ENCODE measurements around the gene MIA. TPM values are rescaled to one million over a fixed set of nuclear protein-coding genes. Genes with fewer than 3 reads are reported as not detected.
"Not testable (repeated sequence)": the region's sequence is repeated elsewhere in the genome, so short reads cannot be mapped to it uniquely, and the experiment has no call there.

MIA gene
- total and polyA plus RNA-seq, 2 donors, result 2.9 to 11.8 TPM

GRCh38 chr19:40819479-40820234 is 44.3 kb downstream of the MIA start:
- H3K36me3 ChIP-seq (ENCODE audit: insufficient read depth), result not testable (repeated sequence)

GRCh38 chr19:40822161-40822560 is 46.8 kb downstream of the MIA start:
- DNase-seq (ENCODE audit: extremely low spot score), result no peak
- Histone ChIP-seq H3K4me1 (ENCODE audit: insufficient read depth) (peaks cover 2% of the 10 kb centered on the region), H3K4me3 (ENCODE audit: low read depth, low read length) (no peak overlapping the region), H3K36me3 (ENCODE audit: insufficient read depth) (no peaks in the 10 kb centered on the region), H3K27ac (ENCODE audit: low read depth) (no peak overlapping the region)
- WGBS, result 86% methylated on average over 22 of the region's 22 CpGs

More at GRCh38 chr19:40819479-40820234, 44.3 kb downstream of the MIA start:
- 51% methylated on average over 6 of the region's 6 CpGs for WGBS
- H3K4me1 ChIP-seq (ENCODE audit: insufficient read depth); H3K4me3 ChIP-seq (ENCODE audit: low read depth, low read length); DNase-seq (ENCODE audit: extremely low spot score): not testable (repeated sequence)
- H3K27ac ChIP-seq (ENCODE audit: low read depth), result peak overlapping the region; percentile 50

DNA sequence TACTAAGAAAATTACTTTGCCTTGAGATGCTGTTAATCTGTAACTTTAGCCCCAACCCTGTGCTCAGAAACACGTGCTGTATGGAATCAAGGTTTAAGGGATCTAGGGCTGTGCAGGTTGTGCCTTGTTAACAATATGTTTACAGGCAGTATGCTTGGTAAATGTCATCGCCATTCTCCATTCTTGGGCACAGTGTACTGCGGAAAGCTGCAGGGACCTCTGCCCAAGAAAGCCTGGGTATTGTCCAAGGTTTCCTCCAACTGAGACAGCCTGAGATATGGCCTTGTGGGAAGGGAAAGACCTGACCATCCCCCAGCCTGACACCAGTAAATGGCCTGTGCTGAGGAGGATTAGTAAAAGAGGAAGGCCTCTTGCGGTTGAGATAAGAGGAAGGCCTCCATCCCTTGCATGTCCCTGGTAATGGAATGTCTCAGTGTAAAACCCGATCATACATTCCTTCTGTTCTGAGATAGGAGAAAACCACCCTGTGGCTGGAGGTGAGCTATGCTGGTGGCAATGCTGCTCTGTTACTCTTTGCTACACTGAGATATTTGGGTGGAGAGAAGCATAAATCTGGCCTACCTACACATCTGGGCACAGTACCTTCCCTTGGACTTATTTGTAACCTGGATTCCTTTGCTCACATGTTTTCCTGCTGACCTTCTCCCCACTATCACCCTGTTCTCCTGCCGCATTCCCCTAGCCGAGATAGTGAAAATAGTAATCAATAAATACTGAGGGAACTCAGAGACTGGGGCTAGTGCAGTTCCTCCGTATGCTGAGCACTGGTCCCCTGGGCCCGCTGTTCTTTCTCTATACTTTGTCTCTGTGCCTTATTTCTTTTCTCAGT is 47.6 kb downstream of the MIA start:
- not testable (repeated sequence) for H3K27ac ChIP-seq (ENCODE audit: low read depth); DNase-seq (ENCODE audit: extremely low spot score)
- WGBS, result 49% methylated on average over 9 of the region's 9 CpGs

DNA sequence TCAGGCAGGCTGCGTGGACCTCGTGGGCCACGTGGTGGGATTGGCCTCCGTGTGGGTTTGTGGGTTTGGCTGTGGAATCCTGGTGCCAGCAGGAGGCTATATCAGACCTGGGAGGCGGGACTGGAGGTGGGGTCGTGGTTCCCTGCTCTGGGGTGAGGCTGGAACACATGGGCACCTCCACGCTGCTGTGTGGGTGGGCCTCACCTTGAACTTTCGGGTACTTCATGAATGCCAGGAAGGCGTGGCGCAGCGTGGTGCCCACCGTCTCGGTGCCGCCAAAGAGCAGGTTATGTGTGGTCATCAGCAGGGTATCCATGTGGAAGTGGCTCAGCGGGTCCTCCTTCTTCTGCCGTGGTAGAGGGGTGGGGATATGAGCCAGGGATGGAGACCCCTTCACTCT is 49.6 kb downstream of the MIA start:
- not testable (repeated sequence) for H3K27ac ChIP-seq (ENCODE audit: low read depth); H3K4me1 ChIP-seq (ENCODE audit: insufficient read depth); H3K4me3 ChIP-seq (ENCODE audit: low read depth, low read length); DNase-seq (ENCODE audit: extremely low spot score); H3K36me3 ChIP-seq (ENCODE audit: insufficient read depth)
- WGBS, result 94% methylated on average over 16 of the region's 16 CpGs

More for the DNA sequence above, 47.6 kb downstream of the MIA start:
- H3K4me1 ChIP-seq (ENCODE audit: insufficient read depth); H3K36me3 ChIP-seq (ENCODE audit: insufficient read depth); H3K4me3 ChIP-seq (ENCODE audit: low read depth, low read length): not testable (repeated sequence)

- not testable (repeated sequence) for H3K36me3 ChIP-seq (ENCODE audit: insufficient read depth); H3K4me3 ChIP-seq (ENCODE audit: low read depth, low read length); H3K4me1 ChIP-seq (ENCODE audit: insufficient read depth); H3K27ac ChIP-seq (ENCODE audit: low read depth); DNase-seq (ENCODE audit: extremely low spot score)
- 84% methylated on average over 6 of the region's 6 CpGs for WGBS
Measured at GRCh38 chr19:40825460-40826095, 50.3 kb downstream of the MIA start.

DNA sequence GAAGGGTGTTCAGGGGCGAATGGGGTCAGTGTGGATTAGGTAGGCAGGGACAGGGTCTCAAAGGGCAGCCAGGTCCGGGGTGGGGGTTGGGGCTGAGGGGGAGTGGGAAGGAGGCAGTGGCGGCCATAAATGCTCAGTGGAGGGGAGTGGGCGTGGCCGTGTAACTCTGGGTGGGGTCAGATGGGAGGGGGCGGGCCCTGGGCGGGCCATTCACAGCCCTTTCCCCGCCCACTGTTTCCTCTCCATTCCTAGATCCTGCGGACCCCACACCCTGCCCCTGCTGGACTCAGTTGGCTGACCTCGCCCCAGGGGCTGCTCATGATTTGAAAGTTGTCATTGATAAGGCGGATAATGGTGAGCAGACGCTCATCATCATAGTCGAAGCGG is 51.0 kb downstream of the MIA start:
- 80% methylated on average over 9 of the region's 14 CpGs for WGBS
- H3K27ac ChIP-seq (ENCODE audit: low read depth); H3K4me1 ChIP-seq (ENCODE audit: insufficient read depth); H3K4me3 ChIP-seq (ENCODE audit: low read depth, low read length); DNase-seq (ENCODE audit: extremely low spot score); H3K36me3 ChIP-seq (ENCODE audit: insufficient read depth): not testable (repeated sequence)

DNA sequence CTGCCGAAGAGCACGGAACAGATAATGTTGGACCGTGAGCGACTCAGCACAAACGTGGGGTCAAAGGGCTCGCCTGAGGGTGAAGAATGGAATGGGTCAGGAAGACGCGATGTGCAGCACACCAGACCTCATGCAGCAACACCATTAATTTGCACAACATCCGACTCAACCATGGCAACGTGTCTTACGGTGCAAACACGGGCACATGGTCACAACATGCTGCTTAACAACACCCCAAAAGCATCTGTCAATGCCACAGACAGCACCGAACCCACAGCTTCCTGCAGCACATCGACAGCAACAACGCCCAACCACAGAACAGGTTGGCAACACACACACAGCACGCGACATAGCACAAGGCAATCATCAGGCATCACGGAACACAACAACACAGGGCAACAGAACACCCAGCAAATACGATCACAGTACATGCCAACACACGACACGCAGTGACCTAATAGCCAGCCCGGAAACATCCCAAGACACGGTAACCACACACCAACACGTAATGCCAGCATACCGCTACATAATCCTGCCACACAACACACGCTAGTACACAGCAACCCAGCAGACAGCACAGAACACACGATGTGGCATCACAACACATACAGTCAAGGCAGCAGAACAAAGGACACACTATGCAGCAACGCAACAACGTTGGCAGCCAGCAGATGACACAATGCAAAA is 51.5 kb downstream of the MIA start:
- not testable (repeated sequence) for DNase-seq (ENCODE audit: extremely low spot score); H3K4me1 ChIP-seq (ENCODE audit: insufficient read depth); H3K36me3 ChIP-seq (ENCODE audit: insufficient read depth); H3K4me3 ChIP-seq (ENCODE audit: low read depth, low read length); H3K27ac ChIP-seq (ENCODE audit: low read depth)
- WGBS, result 87% methylated on average over 29 of the region's 29 CpGs

Other genes with a start within 250 kb of the MIA start
- gene SHKBP1, start 198.6 kb upstream of the MIA start, total RNA-seq, result 10.2 TPM
- gene SHKBP1, start 198.6 kb upstream of the MIA start, polyA plus RNA-seq, result 77.9 TPM
- gene LTBP4, start 174.2 kb upstream of the MIA start, total RNA-seq, result 305 TPM
- 647 TPM for gene LTBP4, start 174.2 kb upstream of the MIA start, polyA plus RNA-seq
- 22.8 TPM for gene NUMBL, start 84.9 kb upstream of the MIA start, total RNA-seq
- 63.3 TPM for gene NUMBL, start 84.9 kb upstream of the MIA start, polyA plus RNA-seq
- 24.4 TPM for gene COQ8B, start 58.6 kb upstream of the MIA start, total RNA-seq
- gene COQ8B, start 58.6 kb upstream of the MIA start, polyA plus RNA-seq, result 51.6 TPM
- gene ITPKC, start 58.4 kb upstream of the MIA start, total RNA-seq, result 9.3 TPM
- gene ITPKC, start 58.4 kb upstream of the MIA start, polyA plus RNA-seq, result 36.4 TPM
- gene ACTMAP, start 25.0 kb upstream of the MIA start, total RNA-seq, result 0.79 TPM
- 5.7 TPM for gene ACTMAP, start 25.0 kb upstream of the MIA start, polyA plus RNA-seq
- gene SNRPA, start 24.3 kb upstream of the MIA start, total RNA-seq, result 22.6 TPM
- gene SNRPA, start 24.3 kb upstream of the MIA start, polyA plus RNA-seq, result 67.2 TPM
- 2.7 TPM for gene RAB4B, start 2.7 kb downstream of the MIA start, total RNA-seq
- 46.2 TPM for gene RAB4B, start 2.7 kb downstream of the MIA start, polyA plus RNA-seq
- gene EGLN2, start 23.7 kb downstream of the MIA start, total RNA-seq, result 39.5 TPM
- 122 TPM for gene EGLN2, start 23.7 kb downstream of the MIA start, polyA plus RNA-seq
- not detected for gene CYP2A6, start 74.9 kb downstream of the MIA start, total RNA-seq
- gene CYP2A6, start 74.9 kb downstream of the MIA start, polyA plus RNA-seq, result 1.5 TPM
- gene CYP2A7, start 106.7 kb downstream of the MIA start, total RNA-seq, result not detected
- gene CYP2A7, start 106.7 kb downstream of the MIA start, polyA plus RNA-seq, result 0.49 TPM
- not detected for gene CYP2B6, start 215.8 kb downstream of the MIA start, total RNA-seq
- 0.38 TPM for gene CYP2B6, start 215.8 kb downstream of the MIA start, polyA plus RNA-seq